ENCODE data around the gene CELF4.

DNA sequence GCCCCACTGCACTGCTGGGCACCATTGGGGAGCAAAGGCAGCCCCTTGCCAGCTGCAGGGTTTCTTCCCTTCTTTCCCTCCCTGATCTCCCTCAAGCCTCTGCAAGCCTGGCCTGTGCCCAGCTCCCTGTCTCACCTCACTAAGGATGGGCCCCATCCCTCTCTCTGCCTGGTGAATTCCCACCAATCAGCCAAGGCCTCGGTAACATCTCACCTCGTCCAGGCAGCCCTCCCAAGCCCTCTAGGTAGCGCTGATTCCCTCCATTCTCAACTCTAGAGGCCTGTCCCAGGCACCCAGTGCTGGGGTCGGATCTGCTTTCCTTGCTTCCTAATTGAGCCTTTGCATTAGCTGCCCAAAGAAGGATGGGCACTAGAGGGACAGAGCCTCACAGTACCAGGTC, 63.0 kb downstream of the CELF4 start:
- TF ChIP-seq, protein P1, sequence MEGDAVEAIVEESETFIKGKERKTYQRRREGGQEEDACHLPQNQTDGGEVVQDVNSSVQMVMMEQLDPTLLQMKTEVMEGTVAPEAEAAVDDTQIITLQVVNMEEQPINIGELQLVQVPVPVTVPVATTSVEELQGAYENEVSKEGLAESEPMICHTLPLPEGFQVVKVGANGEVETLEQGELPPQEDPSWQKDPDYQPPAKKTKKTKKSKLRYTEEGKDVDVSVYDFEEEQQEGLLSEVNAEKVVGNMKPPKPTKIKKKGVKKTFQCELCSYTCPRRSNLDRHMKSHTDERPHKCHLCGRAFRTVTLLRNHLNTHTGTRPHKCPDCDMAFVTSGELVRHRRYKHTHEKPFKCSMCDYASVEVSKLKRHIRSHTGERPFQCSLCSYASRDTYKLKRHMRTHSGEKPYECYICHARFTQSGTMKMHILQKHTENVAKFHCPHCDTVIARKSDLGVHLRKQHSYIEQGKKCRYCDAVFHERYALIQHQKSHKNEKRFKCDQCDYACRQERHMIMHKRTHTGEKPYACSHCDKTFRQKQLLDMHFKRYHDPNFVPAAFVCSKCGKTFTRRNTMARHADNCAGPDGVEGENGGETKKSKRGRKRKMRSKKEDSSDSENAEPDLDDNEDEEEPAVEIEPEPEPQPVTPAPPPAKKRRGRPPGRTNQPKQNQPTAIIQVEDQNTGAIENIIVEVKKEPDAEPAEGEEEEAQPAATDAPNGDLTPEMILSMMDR (IDR thresholded peaks at IDR 0.05 in 8 of 11, conservative IDR thresholded peaks at IDR 0.05 in 3 of 11): no peak
- TF ChIP-seq POLR2AphosphoS5 (IDR thresholded peaks at IDR 0.05): no peak

All from spleen (tissue), 7 donors.